HepG2 (cell line): ENCODE results near the gene DIS3L2. TPM values are rescaled to one million over a fixed set of nuclear protein-coding genes. Genes with fewer than 3 reads are reported as not detected.

Experiments used
- CHCHD3 ChIP-seq: sonication (generic); formaldehyde crosslinking; IDR thresholded peaks from 2 replicates; pipeline ENCODE4 v1.8.0; 2022; ENCODE audit warnings: mild to moderate bottlenecking, missing genetic modification reagents, moderate library complexity
- FOXK1 ChIP-seq: sonication (generic); formaldehyde crosslinking; IDR thresholded peaks from 2 replicates; pipeline ENCODE4 v1.4.0; 2020; ENCODE audit warnings: low read depth, missing genetic modification reagents, borderline replicate concordance
- HCFC1 ChIP-seq: fragments of 150-350 bp; IDR thresholded peaks from 2 replicates; pipeline ENCODE4 v1.6.1; 2014; ENCODE audit warnings: low read depth, low read length
- HOXA3 ChIP-seq: sonication (generic); formaldehyde crosslinking; IDR thresholded peaks from 2 replicates; pipeline ENCODE4 v1.5.0; 2020; ENCODE audit warnings: missing genetic modification reagents
- HOXD1 ChIP-seq: sonication (generic); formaldehyde crosslinking; IDR thresholded peaks from 2 replicates; pipeline ENCODE4 v1.5.0; 2020; ENCODE audit warnings: missing genetic modification reagents
- KDM6A ChIP-seq: IDR thresholded peaks from 2 replicates; pipeline ENCODE4 v1.6.1; 2016; ENCODE audit warnings: low read depth
- LCORL ChIP-seq, 2 experiments: fragments of 450-650 bp in 1 of 2; sonication (generic) in 1 of 2; formaldehyde crosslinking in 1 of 2; IDR thresholded peaks; 2 replicates each; pipeline versions ENCODE4 v1.5.0 to v1.6.1; 2017 to 2020; ENCODE audit warnings: antibody characterized with exemption in 1 of 2, missing genetic modification reagents in 1 of 2
- NBN ChIP-seq: fragments of 450-650 bp; conservative IDR thresholded peaks from 2 replicates; pipeline ENCODE4 v1.6.1; 2017
- NR2F1 ChIP-seq, 2 experiments: fragments of 450-650 bp in 1 of 2; formaldehyde crosslinking in 1 of 2; IDR thresholded peaks; 2 replicates each; pipeline versions ENCODE4 v1.5.0 to v1.6.1; 2016 to 2020; ENCODE audit warnings: mild to moderate bottlenecking in 1 of 2, missing compliant biosample characterization in 1 of 2, missing genetic modification reagents in 1 of 2, moderate library complexity in 1 of 2
- PHF20 ChIP-seq: sonication (generic); formaldehyde crosslinking; IDR thresholded peaks from 2 replicates; pipeline ENCODE4 v1.5.0; 2020; ENCODE audit warnings: mild to moderate bottlenecking, missing genetic modification reagents
- POLR2A ChIP-seq, 2 experiments: IDR thresholded peaks; 2 replicates each; pipeline ENCODE4 v1.6.1; 2011; ENCODE audit warnings: low read depth in 2 of 2, low read length in 2 of 2, mild to moderate bottlenecking in 1 of 2, moderate library complexity in 1 of 2; ENCODE audit not compliant: insufficient read depth in 1 of 2
- SMAD1 ChIP-seq: sonication (generic); formaldehyde crosslinking; IDR thresholded peaks from 2 replicates; pipeline ENCODE4 v1.4.0; 2020; ENCODE audit warnings: missing genetic modification reagents, low read depth, mild to moderate bottlenecking, borderline replicate concordance
- ZNF33A ChIP-seq: sonication (generic); formaldehyde crosslinking; IDR thresholded peaks from 2 replicates; pipeline ENCODE4 v1.5.1; 2020; ENCODE audit warnings: missing genetic modification reagents, mild to moderate bottlenecking, moderate library complexity, borderline replicate concordance
- ZNF34 ChIP-seq: sonication (generic); formaldehyde crosslinking; IDR thresholded peaks from 2 replicates; pipeline ENCODE4 v1.4.0; 2020; ENCODE audit warnings: mild to moderate bottlenecking, missing genetic modification reagents, borderline replicate concordance
- ZSCAN30 ChIP-seq: sonication (generic); formaldehyde crosslinking; IDR thresholded peaks from 2 replicates; pipeline ENCODE4 v1.5.0; 2020; ENCODE audit warnings: mild to moderate bottlenecking, missing genetic modification reagents
- polyA plus RNA-seq, 8 experiments: library from polyadenylated mRNA; depleted of rRNA in 3 of 8; stranded (reverse) in 7 of 8; unstranded in 1 of 8; fragments of >200 nt; fragmentation: Illumina TruSeq in 4 of 8; extraction: Trizol in 4 of 8; gene quantifications; 2 replicates each; pipeline versions ENCODE4 v1.2.1 to v1.2.3, GENCODE V29; 2011 to 2016; ENCODE audit warnings: low read depth in 4 of 8, missing spikeins in 1 of 8, mixed read lengths in 1 of 8; ENCODE audit not compliant: insufficient read depth in 1 of 8
- total RNA-seq, 5 experiments: library from RNA; depleted of rRNA; stranded (reverse); fragments of >200 nt; fragmentation: Illumina TruSeq; extraction: Trizol; gene quantifications; 2 replicates each; pipeline ENCODE4 v1.2.3, GENCODE V29; 2016; ENCODE audit warnings: low read depth in 1 of 5
- TF ChIP-seq, protein P1 (sequence below): sonication (generic); formaldehyde crosslinking; IDR thresholded peaks from 2 replicates; pipeline ENCODE4 v1.4.0; 2020; ENCODE audit warnings: missing genetic modification reagents
- TF ChIP-seq, protein P2 (sequence below): sonication (generic); formaldehyde crosslinking; IDR thresholded peaks from 2 replicates; pipeline ENCODE4 v1.8.0; 2022; ENCODE audit warnings: mild to moderate bottlenecking, missing genetic modification reagents; ENCODE audit not compliant: insufficient replicate concordance
- TF ChIP-seq, protein P3 (sequence below): sonication (generic); formaldehyde crosslinking; IDR thresholded peaks from 2 replicates; pipeline ENCODE4 v1.4.0; 2020; ENCODE audit warnings: missing genetic modification reagents, mild to moderate bottlenecking, borderline replicate concordance

The DIS3L2 gene
- total and polyA plus RNA-seq, 2 of the 13 experiments (the other 11 are each of a cell fraction or from before 2014, with no cell fraction given) = 7.0 to 23.9 TPM

DNA sequence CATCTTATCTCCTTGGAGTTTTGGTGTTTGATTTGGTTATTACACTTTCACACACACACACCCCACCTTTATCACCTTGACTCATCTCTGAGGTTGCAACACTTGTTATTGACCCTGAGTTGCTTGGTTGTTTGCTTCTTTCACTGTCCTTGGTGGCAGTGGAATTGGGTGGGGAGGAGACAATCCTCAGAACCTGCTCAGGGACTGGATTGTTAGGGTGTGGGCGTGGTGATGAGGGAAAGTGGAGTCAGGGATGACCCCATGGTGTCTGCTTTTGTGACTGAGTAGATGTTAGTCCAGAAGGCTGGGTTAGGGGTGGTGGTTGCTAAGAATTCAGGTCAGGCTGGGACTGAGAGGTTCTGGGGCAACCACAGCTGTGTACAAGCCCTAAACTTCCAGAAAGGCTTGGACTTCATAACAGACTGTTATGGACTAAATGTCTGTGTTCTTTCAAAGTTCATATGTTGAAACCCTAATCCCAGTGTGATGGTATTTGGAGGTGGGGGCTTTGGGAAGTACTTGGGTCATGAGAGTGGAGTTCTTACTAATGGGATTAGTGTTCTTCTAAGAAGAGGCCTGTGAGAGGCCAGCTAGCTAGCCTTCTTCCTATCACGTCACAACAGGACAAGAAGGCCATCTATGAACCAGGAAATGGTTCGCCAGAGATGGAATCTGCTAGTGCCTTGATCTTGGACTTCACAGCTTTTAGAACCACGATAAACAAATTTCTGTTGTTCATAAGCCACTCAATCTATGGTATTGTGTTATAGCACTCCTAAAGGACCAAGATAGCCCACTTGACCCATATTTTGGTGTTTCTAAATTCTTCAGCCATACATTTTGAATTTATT lies 3.4 kb upstream of the DIS3L2 start (continued):
- TF ChIP-seq, protein P1, sequence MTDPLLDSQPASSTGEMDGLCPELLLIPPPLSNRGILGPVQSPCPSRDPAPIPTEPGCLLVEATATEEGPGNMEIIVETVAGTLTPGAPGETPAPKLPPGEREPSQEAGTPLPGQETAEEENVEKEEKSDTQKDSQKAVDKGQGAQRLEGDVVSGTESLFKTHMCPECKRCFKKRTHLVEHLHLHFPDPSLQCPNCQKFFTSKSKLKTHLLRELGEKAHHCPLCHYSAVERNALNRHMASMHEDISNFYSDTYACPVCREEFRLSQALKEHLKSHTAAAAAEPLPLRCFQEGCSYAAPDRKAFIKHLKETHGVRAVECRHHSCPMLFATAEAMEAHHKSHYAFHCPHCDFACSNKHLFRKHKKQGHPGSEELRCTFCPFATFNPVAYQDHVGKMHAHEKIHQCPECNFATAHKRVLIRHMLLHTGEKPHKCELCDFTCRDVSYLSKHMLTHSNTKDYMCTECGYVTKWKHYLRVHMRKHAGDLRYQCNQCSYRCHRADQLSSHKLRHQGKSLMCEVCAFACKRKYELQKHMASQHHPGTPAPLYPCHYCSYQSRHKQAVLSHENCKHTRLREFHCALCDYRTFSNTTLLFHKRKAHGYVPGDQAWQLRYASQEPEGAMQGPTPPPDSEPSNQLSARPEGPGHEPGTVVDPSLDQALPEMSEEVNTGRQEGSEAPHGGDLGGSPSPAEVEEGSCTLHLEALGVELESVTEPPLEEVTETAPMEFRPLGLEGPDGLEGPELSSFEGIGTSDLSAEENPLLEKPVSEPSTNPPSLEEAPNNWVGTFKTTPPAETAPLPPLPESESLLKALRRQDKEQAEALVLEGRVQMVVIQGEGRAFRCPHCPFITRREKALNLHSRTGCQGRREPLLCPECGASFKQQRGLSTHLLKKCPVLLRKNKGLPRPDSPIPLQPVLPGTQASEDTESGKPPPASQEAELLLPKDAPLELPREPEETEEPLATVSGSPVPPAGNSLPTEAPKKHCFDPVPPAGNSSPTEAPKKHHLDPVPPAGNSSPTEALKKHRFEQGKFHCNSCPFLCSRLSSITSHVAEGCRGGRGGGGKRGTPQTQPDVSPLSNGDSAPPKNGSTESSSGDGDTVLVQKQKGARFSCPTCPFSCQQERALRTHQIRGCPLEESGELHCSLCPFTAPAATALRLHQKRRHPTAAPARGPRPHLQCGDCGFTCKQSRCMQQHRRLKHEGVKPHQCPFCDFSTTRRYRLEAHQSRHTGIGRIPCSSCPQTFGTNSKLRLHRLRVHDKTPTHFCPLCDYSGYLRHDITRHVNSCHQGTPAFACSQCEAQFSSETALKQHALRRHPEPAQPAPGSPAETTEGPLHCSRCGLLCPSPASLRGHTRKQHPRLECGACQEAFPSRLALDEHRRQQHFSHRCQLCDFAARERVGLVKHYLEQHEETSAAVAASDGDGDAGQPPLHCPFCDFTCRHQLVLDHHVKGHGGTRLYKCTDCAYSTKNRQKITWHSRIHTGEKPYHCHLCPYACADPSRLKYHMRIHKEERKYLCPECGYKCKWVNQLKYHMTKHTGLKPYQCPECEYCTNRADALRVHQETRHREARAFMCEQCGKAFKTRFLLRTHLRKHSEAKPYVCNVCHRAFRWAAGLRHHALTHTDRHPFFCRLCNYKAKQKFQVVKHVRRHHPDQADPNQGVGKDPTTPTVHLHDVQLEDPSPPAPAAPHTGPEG (CRISPR knock-in tag) = no peak
- TF ChIP-seq NR2F1 (CRISPR knock-in tag; IDR thresholded peaks at IDR 0.05) = 0 out of 4 replicates have a peak, but pooled peaks of 1 of the 2 experiments have one; percentile 12
- TF ChIP-seq PHF20 (CRISPR knock-in tag) = no peak
- no peak for TF ChIP-seq SMAD1
- TF ChIP-seq KDM6A = 0 out of 2 replicates have a peak, but pooled peaks have one; percentile 23
- TF ChIP-seq FOXK1 = no peak
- TF ChIP-seq HCFC1 = no peak
- TF ChIP-seq POLR2A (IDR thresholded peaks at IDR 0.05; ENCODE audit: insufficient read depth in 1 of 2, low read depth in 2 of 2, low read length in 2 of 2) = 0 out of 4 replicates have a peak, but pooled peaks have one; percentile 22 to 39
- TF ChIP-seq, protein P2, sequence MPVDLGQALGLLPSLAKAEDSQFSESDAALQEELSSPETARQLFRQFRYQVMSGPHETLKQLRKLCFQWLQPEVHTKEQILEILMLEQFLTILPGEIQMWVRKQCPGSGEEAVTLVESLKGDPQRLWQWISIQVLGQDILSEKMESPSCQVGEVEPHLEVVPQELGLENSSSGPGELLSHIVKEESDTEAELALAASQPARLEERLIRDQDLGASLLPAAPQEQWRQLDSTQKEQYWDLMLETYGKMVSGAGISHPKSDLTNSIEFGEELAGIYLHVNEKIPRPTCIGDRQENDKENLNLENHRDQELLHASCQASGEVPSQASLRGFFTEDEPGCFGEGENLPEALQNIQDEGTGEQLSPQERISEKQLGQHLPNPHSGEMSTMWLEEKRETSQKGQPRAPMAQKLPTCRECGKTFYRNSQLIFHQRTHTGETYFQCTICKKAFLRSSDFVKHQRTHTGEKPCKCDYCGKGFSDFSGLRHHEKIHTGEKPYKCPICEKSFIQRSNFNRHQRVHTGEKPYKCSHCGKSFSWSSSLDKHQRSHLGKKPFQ (CRISPR knock-in tag) = no peak
- no peak for TF ChIP-seq NBN
- TF ChIP-seq HOXA3 = no peak; the same call in 1 of the 2 replicates
- no peak for TF ChIP-seq HOXD1 (CRISPR knock-in tag)
- TF ChIP-seq, protein P3, sequence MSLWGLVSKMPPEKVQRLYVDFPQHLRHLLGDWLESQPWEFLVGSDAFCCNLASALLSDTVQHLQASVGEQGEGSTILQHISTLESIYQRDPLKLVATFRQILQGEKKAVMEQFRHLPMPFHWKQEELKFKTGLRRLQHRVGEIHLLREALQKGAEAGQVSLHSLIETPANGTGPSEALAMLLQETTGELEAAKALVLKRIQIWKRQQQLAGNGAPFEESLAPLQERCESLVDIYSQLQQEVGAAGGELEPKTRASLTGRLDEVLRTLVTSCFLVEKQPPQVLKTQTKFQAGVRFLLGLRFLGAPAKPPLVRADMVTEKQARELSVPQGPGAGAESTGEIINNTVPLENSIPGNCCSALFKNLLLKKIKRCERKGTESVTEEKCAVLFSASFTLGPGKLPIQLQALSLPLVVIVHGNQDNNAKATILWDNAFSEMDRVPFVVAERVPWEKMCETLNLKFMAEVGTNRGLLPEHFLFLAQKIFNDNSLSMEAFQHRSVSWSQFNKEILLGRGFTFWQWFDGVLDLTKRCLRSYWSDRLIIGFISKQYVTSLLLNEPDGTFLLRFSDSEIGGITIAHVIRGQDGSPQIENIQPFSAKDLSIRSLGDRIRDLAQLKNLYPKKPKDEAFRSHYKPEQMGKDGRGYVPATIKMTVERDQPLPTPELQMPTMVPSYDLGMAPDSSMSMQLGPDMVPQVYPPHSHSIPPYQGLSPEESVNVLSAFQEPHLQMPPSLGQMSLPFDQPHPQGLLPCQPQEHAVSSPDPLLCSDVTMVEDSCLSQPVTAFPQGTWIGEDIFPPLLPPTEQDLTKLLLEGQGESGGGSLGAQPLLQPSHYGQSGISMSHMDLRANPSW (CRISPR knock-in tag) = no peak
- TF ChIP-seq ZNF33A (CRISPR knock-in tag) = no peak; the same call in 1 of the 2 replicates
- TF ChIP-seq ZSCAN30 (CRISPR knock-in tag) = no peak
- TF ChIP-seq LCORL (IDR thresholded peaks at IDR 0.05) = no peak
- TF ChIP-seq LCORL (CRISPR knock-in tag; IDR thresholded peaks at IDR 0.05) = peak; percentile 26; the same call in 1 of the 2 replicates
- no peak for TF ChIP-seq ZNF34 (CRISPR knock-in tag)
- TF ChIP-seq CHCHD3 (CRISPR knock-in tag) = no peak
